SIG-M5 treated with dmso at 0.1 percent for 504 hours (cell line): ENCODE data around the gene GNB5.

Experiments
- DNase-seq: peaks from one replicate; lab custom pipeline; 2025; ENCODE audit not compliant: unreplicated experiment; lab: John Stamatoyannopoulos, UW

Gene GNB5

GRCh38 chr15:52207191-52207590, 16.0 kb upstream of the GNB5 start:
- DNase-seq, result no peak

- DNase-seq, result no peak
These were observed 15.3 kb upstream of the GNB5 start for GRCh38 chr15:52206446-52206845.

- no peak for DNase-seq
These were observed 13.5 kb upstream of the GNB5 start for GRCh38 chr15:52204657-52205056.

GRCh38 chr15:52200831-52201365, 9.7 kb upstream of the GNB5 start:
- DNase-seq, result no peak

- DNase-seq, result no peak
These were observed 8.1 kb upstream of the GNB5 start for GRCh38 chr15:52199271-52199670.

GRCh38 chr15:52196891-52197290, 5.7 kb upstream of the GNB5 start:
- no peak for DNase-seq

- no peak for DNase-seq
These were observed 2.6 kb upstream of the GNB5 start for GRCh38 chr15:52193791-52194190.

GRCh38 chr15:52193321-52193720, 2.1 kb upstream of the GNB5 start:
- DNase-seq, result no peak

GRCh38 chr15:52186651-52187486, 4.3 kb downstream of the GNB5 start:
- no peak for DNase-seq

- DNase-seq, result no peak
These were observed 6.0 kb downstream of the GNB5 start for GRCh38 chr15:52185151-52185561.

GRCh38 chr15:52184721-52185120, 6.5 kb downstream of the GNB5 start:
- DNase-seq, result no peak

- no peak for DNase-seq
These were observed 7.5 kb downstream of the GNB5 start for GRCh38 chr15:52183562-52184173.

GRCh38 chr15:52181938-52182780, 9.0 kb downstream of the GNB5 start:
- DNase-seq, result no peak

GRCh38 chr15:52180851-52181450, 10.2 kb downstream of the GNB5 start:
- DNase-seq, result no peak

- peak; percentile 12 for DNase-seq
These were observed 10.9 kb downstream of the GNB5 start for GRCh38 chr15:52180196-52180835.

GRCh38 chr15:52179278-52180195, 11.7 kb downstream of the GNB5 start:
- peak; percentile 60 for DNase-seq

GRCh38 chr15:52178765-52179164, 12.4 kb downstream of the GNB5 start:
- DNase-seq, result no peak

- no peak for DNase-seq
These were observed 18.3 kb downstream of the GNB5 start for GRCh38 chr15:52172869-52173268.

- no peak for DNase-seq
These were observed 19.4 kb downstream of the GNB5 start for GRCh38 chr15:52171807-52172206.
